Hematopoietic multipotent progenitor cell treated with erythropoietin and hydrocortisone succinate and interleukin-3 and kit ligand, for 4 days (in vitro differentiated cells): ENCODE data around the gene XIRP2.
A peak's percentile ranks its signal among the peaks of the same experiment; 100 is the strongest.
"Not testable (repeated sequence)": the region's sequence is repeated elsewhere in the genome, so short reads cannot be mapped to it uniquely, and the experiment has no call there.

Experiments used
- DNase-seq: peaks from one replicate; pipeline ENCODE4 v3.0.0-alpha.2; 2015

XIRP2 gene

DNA sequence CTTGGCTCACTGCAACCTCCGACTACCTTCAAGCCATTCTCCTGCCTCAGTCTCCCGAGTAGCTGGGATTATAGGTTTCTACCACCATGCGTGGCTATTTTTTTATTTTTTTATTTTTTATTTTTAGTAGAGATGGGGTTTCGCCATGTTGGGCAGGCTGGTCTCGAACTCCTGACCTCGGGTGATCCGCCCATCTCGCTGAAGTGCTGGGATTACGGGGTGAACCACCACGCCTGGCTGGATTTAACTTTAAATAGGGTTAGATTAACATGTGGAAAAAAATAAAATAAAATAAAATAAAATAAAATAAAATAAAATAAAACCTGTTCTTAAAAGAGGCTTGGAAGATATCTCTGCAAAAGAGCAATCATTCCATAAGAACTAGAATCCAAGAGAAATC is 170.9 kb downstream of the XIRP2 start:
- DNase-seq = no peak

DNA sequence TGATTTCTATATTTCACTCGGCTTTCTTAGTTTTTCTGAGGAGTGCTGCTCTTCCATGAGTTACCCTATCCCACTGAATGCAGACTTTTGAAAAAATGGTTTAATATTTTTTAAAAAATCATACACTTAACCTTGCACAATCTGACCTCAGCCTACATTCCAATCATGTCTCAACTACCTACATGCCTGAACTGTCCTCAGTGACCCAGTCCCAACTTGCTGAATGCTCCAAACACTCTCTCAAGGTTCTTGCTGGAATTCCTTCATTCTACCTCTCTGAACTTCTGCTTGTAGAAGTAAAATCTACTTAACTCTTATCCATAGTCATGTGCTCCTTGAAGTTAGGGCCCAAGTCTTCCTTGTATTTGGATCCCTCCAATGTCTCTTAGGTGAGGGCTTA is 181.6 kb downstream of the XIRP2 start:
- DNase-seq = no peak

DNA sequence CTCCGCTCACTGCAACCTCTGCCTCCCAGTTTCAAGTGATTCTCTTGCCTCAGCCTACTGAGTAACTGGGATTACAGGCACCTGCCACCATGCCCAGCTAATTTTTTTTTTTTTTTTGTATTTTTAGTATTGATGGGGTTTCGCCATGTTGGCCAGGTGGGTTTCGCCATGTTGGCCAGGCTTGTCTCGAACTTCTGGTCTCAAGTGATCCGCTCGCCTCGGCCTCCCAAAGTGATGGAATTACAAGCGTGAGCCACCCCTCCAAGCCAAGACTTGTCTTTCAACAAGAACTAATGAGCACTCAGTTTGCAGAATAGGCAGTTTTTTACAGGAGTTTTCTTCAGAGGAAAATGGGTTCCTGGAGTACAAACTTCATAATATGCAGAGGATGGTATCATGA is 187.4 kb downstream of the XIRP2 start:
- DNase-seq = not testable (repeated sequence)

DNA sequence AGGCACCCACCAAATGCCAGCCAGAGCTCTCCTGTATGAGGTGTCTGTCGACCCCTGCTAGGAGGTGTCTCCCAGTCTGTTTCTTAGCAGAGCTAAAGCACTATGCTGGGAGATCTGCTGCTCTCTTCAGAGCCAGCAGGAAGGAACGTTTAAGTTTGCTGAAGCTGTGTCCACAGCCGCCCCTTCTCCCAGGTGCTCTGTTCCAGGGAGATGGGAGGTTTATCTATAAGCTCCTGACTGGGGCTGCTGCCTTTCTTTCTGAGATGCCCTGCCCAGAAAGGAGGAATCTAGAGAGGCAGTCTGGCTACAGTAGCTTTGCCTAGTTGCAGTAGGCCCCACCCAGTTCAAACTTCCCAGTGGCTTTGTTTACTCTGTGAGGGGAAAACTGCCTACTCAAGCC is 210.7 kb downstream of the XIRP2 start:
- DNase-seq = not testable (repeated sequence)

DNA sequence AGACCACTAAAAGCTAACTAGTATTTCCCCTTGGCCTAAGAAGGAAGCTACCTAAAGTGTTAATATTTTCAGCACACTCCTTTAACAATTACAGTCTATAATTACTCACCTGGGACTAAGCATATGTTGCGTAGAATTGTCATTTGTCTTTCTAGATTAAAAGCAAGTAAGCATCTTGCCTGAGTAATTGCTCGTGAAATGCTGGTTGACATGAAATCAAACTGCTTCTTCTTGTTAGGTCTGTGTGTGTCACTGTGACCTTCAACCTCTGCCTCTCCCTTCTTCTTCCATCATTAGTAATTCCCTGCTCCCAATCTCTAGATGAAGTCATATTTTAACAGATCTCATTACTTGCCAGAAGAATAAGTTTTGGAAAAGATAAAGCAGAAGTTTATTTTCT is 212.2 kb downstream of the XIRP2 start:
- DNase-seq = no peak

DNA sequence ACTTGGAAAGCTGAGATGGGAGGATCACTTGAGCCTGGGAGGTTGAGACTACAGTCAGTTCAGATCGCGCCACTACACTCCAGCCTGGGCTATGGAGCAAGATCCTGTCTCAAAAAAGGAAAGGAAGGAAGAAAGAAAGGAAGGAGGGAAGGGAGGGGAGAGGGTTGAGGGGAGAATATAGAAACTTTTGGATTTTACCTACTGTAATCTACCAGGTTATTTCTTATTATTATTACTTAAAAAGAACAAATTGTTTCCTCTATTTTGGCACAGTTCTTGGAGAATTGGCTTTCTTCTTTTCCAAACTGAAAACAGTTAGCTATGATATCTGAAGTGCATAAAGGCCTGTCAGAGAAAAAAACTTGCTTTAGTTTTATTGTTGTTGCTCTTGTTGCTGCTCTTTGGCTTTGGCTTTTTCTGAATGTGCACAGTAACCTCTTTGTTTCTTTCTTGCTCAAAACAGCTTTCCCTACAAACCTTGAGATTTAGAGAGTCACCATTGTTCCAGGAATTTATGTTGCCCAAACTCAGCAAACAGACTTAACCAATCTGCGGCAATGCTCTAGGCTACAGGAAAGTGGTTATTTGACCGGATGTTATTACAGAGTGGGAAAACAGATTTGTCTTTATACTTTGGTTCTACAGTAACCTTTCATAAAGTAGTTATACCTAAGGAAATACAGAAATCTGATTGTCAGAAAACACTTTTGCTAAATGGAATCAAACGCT is 214.9 kb downstream of the XIRP2 start:
- no peak for DNase-seq

DNA sequence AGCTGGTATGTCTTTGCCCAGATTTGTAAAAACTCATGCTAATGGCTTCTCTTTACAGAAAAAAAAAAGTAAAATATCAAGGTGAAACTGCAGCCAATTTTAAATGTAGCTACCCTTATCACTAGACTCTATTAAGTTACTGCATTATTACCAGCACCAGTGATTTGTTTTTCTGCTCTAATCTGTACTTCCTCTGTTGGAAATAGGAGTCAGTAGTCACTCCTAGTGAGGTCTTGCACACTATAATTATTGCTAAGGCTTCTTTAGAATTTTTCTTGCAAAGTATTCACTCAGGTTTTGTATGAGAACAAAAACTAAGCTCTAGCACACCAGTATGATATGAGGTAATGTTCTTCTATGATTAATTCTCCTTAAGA is 215.5 kb downstream of the XIRP2 start:
- DNase-seq = no peak

DNA sequence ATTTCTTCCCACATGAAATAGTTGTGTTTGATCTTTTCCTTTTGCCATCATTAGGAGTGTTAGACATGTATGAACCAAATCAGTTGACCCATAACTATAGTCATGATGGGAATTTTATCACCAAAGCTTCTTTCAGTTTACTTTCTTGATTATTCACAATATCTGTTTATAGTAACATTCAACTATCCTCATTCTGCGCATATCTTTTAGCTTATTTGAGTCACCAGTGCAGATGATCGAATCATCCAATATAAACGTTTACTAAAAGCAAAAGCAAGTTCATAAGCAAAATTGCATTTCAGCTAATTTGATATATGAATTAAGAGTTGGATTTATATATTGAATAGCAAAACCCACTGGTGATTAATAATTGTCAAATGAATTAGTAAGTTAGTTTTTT is 216.4 kb downstream of the XIRP2 start:
- no peak for DNase-seq

DNA sequence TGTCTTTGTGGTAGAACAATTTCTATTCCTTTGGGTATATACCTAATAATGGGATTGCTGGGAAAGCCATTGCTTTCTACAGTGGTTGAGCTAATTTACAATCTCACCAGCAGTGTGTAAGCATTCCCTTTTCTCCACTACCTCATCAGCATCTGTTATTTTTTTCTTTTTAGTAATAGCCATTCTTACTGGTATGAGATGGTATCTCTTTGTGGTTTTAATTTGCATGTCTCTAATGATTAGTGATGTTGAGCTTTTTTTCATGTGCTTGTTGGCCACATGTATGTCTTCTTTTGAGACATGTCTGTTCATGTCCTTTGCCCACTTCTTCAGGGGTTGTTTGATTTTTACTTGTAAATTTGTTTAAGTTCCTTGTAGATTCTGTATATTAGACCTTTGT is 221.4 kb downstream of the XIRP2 start:
- not testable (repeated sequence) for DNase-seq

DNA sequence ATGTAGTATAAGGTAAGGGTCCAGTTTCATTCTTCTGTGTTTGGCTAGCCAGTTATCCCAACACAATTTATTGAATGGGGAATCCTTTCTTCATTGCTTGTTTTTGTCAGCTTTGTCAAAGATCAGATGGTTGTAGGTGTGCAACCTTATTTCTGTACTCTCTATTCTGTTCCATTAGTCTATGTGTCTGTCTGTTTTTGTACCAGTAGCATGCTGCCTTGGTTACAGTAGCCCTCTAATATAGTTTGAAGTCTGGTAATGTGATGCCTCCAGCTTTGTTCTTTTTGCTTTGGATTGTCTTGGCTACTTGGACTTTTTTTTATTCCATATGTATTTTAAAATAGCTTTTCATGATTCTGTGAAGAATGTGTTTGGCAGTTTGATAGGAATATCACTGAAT is 222.1 kb downstream of the XIRP2 start:
- no peak for DNase-seq

DNA sequence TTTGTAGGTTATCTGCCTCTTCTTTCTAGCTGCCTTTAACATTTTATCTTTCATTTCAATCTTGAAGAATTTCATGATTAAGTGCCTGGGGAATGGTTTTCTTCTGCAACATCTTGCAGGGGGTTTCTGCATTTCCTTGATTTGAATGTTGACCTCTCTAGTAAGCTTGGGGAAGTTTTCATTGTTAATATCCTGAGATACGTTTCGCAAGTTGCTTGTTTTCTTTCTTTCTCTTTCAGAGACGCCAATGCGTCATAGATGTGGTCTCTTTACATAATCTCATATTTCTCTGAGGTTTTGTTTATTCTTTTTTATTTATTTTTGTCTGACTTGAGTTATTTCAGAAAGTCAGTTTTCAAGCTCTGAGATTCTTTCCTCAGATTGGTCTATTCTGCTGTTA is 225.7 kb downstream of the XIRP2 start:
- DNase-seq = peak; percentile 24

DNA sequence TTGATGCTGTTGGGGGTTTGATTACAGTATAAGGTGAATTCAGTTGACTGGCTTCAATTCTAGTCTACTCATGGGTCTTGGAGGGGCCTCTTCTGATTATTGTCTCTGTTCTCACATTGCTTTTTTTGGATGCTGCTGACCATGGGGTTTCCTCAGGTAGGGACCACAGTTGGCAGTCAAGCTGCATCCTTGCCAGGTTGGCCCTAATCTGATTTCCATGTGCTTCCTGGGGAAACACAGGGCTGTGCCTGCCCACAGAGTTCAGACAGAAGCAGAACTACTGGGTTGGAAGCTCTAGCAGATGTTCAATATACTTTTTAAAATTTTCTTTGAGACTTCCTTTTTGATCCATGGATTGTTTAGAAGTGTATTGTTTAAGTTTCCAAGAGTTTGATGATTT is 227.3 kb downstream of the XIRP2 start:
- peak; percentile 31 for DNase-seq

DNA sequence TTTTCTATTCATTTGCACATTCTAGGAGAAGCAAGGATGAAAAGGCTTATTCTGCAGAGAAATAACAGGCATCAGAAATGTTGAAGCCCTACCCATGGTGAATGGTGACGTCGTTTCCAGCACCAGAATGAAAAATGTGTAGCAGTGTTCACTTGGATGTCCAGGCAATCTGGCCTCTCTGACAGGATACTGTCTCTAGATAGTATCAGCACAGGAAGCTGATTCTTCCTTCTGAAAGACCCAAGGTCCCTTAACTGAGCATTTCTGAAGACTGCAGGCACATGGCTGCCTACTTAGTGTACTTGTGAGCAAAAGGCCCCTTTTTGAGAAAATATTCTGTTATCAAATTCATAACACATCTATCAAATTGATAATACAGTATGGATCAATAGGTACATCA is 234.1 kb downstream of the XIRP2 start:
- DNase-seq = peak; percentile 20

DNA sequence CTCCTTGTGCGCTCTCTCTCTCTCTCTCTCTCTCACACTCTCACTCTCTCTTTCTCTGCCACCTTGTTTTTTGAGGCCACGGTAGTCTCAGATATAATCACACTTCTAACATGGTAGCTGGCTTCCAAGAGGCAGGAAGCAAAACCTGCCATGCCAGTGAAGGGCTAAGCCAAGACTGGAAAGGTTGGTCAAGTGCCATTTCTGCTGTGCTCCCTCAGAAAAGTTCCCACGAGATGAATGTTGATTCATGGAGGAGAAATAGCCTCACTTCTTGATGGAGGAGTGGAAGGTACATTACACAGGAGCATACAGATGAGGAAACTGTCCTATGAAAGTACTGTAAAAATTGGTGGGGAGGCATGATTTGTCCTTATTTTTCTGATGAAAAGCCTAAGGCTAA is 237.9 kb downstream of the XIRP2 start:
- DNase-seq = no peak

DNA sequence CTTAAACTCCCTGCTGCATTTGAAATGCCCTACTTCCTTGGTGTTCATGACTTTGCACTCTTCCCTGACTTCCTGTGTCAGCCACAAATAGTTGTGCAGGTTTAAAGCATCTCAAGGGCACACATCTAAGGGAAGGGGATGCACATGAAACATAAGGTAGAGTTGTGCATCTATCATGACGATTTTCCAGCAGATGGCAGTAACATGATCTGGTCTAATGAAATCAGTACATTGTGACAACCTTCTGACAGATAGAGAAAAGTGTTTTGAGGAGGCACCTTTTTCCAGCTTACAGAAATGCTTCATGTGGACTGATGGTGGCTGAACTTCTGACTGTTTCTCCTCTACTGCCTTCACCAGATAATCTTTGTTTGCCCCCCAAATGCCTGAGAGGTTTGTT is 238.9 kb downstream of the XIRP2 start:
- peak; percentile 62 for DNase-seq

DNA sequence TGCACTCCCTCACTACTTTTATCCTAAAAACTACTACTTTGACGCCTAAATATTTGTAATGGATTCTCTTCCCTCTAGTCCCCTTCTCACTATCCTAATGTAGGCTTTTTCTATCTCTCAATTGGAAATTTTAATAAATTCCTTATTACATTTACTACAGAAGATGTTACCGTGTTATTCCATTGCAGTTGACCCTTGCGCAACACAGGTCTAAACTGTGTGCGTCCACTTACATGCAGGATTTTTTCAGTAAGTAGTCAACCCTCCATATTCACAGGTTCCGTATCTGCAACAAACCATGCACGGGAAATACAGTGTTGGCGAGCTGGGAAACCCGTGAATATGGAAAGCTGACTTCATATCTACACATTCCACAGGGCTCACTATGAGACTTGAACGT is 239.8 kb downstream of the XIRP2 start:
- no peak for DNase-seq

DNA sequence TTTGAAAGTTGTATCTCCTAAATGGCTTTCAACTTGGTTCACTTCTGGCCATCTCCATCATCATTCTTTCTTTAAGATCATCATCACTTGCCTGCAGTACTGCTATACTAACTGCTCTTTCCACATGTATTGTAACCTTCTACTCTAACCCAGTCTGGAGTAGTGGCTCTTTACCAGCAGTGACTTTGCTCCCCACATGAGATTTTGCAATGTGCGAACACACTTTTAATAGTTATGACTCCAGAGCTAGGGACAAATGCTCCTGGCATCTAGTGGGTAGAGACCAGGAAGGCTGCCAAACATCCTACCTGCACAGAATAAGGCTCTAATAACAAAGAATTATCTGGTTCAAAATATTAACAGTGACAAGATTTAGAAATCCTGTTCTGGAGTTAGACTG is 243.8 kb downstream of the XIRP2 start:
- DNase-seq = no peak

DNA sequence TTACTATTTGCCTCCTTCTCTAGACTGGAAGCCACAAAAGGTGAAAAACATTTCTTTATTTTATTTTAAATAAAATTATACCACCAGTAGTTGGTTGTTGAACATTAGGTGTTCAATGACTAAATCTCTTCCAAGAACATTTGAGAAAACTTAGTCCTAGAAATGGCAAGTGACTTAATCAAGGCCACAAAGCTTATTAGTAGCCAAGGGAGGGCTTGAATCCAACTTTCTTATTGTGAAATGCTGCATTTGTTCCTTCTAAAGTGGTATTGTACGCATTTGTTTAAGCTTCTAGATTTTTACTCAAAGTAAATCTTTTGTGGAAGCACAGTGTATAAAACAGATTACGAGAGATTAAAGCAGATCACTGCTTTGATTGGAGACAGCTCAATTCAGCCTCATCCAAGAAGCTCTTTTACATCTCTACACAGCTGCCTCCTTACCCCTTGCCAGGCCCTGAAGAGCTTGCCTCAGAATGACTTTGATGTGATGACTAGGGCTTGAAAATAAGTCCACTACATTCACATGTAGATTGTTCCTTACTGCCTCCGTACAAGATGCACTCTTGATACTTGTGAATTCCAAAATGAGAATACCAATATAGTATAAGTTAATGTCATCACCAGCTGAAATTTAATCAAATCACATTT is 244.8 kb downstream of the XIRP2 start:
- no peak for DNase-seq

DNA sequence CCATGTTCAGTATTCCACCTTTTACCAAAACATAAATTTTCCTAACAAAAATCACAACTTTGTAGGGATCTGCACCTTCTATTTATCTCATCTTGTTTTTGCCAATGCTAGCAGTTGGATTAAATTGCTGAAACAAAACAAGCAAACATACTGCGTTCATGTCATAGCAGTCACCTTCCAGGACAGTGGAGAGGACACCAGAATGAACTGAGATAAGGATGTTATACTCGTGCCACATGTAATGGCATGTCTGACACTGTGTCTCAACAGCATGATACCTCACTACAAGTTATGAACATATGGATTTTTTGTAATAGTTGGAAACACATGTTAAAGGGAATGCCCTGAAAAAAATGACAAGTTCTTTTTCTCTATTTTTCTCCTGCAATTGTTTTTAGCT is 245.3 kb downstream of the XIRP2 start:
- no peak for DNase-seq

DNA sequence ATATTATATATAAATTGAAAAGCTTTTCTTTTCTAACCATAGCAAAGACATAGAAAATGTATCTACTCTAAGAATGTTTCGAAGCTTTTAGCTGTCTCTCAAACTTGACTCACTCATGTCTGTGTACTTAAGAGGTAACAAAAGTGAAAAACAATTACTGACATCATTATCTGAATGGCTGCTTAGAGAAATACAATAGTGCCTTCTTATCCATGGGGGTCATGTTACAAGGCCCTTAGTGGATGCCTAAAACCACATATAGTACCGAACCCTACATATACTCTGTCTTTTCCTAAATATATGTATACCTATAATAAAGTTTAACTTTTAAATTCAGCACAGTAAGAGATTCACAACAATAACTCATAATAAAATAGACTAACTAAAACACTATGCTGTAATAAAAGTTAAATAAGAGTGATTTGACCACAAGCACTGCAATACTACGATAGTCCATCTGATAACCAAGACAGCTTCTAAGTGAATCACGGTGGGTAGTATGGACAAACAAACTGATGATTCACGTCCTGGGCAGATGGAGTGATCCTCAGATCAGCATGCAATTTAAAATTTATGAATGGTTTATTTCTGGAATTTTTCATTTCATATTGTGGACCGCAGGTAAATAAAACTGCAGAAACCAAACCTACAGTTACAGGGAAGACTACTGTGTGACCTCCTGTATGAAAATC is 246.2 kb downstream of the XIRP2 start:
- peak; percentile 62 for DNase-seq

DNA sequence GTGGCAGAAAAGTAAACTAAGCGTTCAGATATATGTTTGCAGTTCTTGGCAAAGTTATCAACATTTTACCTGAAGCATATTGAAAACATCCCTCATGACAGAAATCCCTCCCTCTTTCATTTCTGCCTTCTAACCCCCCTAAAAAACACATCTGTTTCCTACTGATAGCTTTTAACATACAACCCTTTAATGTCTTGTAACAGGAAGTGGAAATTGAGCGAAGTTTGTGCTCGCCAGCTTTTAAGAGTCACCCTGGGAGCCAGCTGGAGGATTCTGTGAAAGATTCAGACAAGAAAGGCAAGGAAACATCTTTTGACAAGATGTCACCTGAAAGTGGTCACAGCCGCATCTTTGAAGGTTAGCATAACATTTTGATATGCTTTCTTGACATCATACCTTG is 247.4 kb downstream of the XIRP2 start:
- DNase-seq = peak; percentile 88

DNA sequence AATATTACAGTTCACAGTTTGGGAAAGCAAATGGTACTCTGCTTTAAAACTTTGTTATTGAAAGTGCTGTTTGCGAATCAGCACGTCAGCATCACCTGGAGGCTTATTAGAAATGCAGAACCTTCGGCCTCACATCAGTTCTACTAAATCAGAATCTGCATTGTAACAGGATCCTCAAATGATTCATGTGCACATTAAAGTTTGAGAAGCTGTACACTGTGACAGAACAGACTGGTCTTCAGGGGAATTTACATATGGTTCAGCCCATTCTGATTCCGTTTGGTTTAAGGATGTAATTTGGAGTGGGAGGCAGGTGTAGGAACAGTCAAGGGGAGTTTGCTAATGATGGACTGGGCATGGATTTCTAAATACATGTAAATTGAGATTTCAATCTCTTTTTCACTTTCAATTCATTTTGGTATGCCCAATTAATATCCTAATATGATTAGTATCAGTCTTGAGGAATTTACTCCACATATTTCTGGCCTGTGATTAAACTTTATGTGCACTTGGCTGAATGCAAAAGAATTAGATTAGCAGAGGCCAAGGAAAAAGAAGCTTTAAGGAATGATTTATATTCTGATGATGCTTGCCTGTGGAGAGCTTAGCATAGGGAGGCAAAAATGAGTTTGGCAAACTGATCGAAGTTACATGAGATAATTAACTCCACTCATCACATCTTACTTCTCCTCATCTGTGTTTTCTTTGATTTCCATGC is 248.8 kb downstream of the XIRP2 start:
- DNase-seq = no peak

DNA sequence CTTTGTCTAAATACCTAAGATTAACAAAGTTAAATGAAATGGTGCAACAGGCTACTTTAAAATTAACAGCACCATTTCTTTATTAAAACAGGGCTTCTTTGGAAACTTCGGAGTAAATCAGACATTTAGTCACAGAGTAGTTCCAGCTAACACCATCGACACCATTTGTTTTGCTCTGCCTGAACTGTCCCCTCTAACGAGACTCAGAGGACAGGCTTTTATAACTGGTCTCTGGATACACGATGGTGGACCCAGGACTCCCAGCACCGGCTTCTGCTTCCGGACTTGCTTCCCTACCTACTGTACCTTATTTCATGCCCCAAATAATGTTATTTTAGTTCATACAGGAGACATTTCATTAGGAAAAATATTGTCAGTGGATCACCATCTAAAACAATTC is 252.1 kb downstream of the XIRP2 start:
- no peak for DNase-seq

DNA sequence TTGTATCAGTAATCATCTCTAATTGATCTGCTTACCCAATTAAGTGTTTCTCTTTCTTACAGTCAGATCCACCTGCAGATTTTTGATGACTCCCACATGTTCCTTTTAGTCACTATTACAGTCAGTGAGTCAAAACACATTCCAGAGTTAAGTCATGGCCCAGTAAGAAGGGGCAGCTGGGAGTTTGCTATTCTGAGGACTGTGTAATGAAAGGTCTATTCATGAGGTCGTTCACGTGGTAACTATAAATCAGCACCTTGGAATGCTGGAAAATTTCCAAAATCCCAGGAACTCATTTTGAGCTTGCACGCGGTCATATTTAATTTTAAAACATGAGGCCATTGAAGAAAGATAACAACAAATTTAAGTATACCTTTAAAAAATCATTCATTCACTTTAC is 252.5 kb downstream of the XIRP2 start:
- no peak for DNase-seq
